HL-60 (cell line): ENCODE data around the gene ALDH2.

ENCODE experiments used
- DNase-seq, 2 experiments: peaks; one replicate each; pipeline ENCODE4 v3.0.0-alpha.2; 2010 to 2020; ENCODE audit warnings: low read depth in 1 of 2, low spot score in 1 of 2
- H3K27ac ChIP-seq: fragments of 250-450 bp; sonication (Bioruptor Pico); replicated peaks from 2 replicates; pipeline ENCODE4 v1.5.1; 2020; ENCODE audit warnings: mild to moderate bottlenecking, moderate library complexity
- H3K27me3 ChIP-seq: fragments of 250-450 bp; sonication (Bioruptor Pico); 2 replicates; pipeline ENCODE4 v1.5.1; 2021; ENCODE audit warnings: mild to moderate bottlenecking, moderate library complexity; ENCODE audit not compliant: insufficient read depth, poor library complexity, severe bottlenecking
- H3K4me3 ChIP-seq: replicated peaks from 2 replicates; pipeline ENCODE4 v1.5.1; 2011; ENCODE audit warnings: mild to moderate bottlenecking, control low read depth, low read length; ENCODE audit not compliant: insufficient read depth
- CTCF ChIP-seq: IDR thresholded peaks from one replicate; pipeline ENCODE4 v1.5.1; 2011; ENCODE audit warnings: low read length, control low read depth, inconsistent platforms; ENCODE audit not compliant: insufficient read depth
- GABPA ChIP-seq: IDR thresholded peaks from 2 replicates; pipeline ENCODE4 v1.6.1; 2012; ENCODE audit warnings: low read depth
- POLR2AphosphoS5 ChIP-seq: IDR thresholded peaks from 2 replicates; pipeline ENCODE4 v1.6.1; 2012; ENCODE audit warnings: low read depth
- REST ChIP-seq: IDR thresholded peaks from 2 replicates; pipeline ENCODE4 v1.6.1; 2012; ENCODE audit warnings: low read depth; ENCODE audit not compliant: insufficient replicate concordance
- SPI1 ChIP-seq: IDR thresholded peaks from 2 replicates; pipeline ENCODE4 v1.6.1; 2012; ENCODE audit warnings: low read depth, mild to moderate bottlenecking, borderline replicate concordance

ALDH2 gene

GRCh38 chr12:111757361-111758119 is 9.2 kb upstream of the ALDH2 start:
- no peak overlapping the region for H3K4me3 ChIP-seq
- H3K27me3 ChIP-seq: no peaks in the 10 kb centered on the region
- peak overlapping the region; percentile 85 for H3K27ac ChIP-seq
- peak; percentile 82 for TF ChIP-seq POLR2AphosphoS5
- TF ChIP-seq CTCF: no peak
- TF ChIP-seq REST: no peak
- TF ChIP-seq SPI1: peak; percentile 100
- DNase-seq: peak; percentile 61 to 97

GRCh38 chr12:111758120-111758561 is 8.6 kb upstream of the ALDH2 start:
- no peak overlapping the region for H3K4me3 ChIP-seq
- H3K27me3 ChIP-seq: no peaks in the 10 kb centered on the region
- TF ChIP-seq POLR2AphosphoS5: no peak
- no peak for TF ChIP-seq GABPA
- no peak for TF ChIP-seq REST
- TF ChIP-seq SPI1: no peak
- TF ChIP-seq CTCF: no peak
- DNase-seq: peak in 1 of 2 experiments; percentile 58
- peak overlapping the region; percentile 85 for H3K27ac ChIP-seq

GRCh38 chr12:111759271-111759670 is 7.5 kb upstream of the ALDH2 start:
- no peak for DNase-seq
- TF ChIP-seq POLR2AphosphoS5 (no peak), SPI1 (no peak), GABPA (no peak), CTCF (no peak), REST (no peak)
- peak overlapping the region; percentile 85; the same call in 1 of the 2 replicates for H3K27ac ChIP-seq
- H3K4me3 ChIP-seq: no peak overlapping the region
- H3K27me3 ChIP-seq: no peaks in the 10 kb centered on the region
